HG03565 (cell line): ENCODE measurements around the gene SLAIN1.

Experiments used
- ATAC-seq: cut with Tn5 transposase; IDR thresholded peaks from one replicate; pipeline ENCODE4 v1.9.1; 2021; ENCODE audit warnings: mild to moderate bottlenecking, moderate library complexity; ENCODE audit not compliant: unreplicated experiment

The SLAIN1 gene

DNA sequence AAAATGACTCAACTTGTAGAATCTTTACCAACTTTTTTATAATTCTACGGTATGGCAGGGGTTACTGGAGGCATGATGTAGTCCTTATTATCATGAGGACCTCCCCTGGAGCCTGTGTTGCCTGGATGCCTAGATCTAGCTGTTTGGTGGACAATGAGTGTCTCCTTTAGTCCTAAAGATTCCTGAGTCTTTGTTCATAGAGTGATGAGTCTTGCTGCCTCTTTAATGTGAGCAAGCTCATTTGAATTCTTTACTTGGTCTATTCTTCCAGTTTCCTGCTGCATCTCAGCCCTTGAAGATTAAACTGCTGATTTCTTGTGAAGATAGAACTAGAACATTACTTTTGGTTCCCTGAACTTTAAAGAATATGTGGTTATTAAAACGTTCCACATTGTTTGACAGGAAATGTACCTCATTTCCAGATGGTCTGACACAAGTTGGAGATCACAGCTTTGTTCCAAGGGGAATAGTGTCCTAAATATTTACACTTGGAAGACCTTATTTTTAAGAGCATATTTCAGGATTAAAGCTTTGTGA, 51.9 kb downstream of the SLAIN1 start:
- ATAC-seq = no peak

DNA sequence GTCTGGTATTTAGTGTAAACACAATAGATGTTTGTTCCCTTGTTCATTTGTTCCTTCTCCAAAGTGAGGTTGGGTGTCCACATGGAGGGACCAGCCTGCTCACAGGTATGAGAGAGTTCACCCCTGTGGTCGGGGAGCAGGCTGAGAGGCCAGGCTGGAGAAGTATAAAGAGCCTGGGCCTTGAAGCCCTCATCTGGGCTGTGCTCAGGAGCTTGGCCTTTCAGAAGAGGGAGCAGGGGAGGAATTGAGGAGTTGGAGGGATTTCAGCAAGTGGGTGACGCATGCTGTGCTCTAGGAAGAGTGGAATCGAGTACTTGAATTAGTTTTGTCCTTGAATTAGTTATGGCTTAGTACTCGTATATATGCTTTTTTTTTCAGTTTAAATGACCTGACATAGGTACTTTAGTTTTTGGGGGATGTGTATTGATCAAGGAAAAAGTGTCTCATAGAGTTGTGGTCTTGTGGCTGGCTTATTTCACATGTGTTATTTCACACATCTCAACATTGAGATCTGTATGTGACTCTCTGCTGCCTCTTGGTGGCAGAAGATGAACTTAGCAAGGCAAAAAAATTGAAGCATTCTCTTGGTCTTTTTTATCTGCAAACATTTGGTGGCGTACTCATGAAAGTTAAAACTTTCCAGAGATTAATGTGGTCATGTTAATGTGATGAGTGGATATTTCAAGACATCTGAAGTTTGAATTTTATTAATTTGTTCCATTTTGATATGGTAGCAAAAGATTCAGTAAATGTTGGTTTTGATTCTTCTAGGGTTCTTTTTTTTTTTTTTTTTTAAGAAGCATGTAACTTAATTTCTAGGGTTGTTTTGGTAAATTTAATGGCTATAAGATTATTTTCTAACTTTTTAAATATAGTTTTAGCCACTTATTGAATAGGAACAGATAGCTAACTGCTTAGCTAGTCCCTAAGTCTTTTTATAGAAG, 54.3 kb downstream of the SLAIN1 start:
- ATAC-seq = peak; percentile 79

GRCh38 chr13:77752512-77753069, 55.1 kb downstream of the SLAIN1 start:
- ATAC-seq = no peak

DNA sequence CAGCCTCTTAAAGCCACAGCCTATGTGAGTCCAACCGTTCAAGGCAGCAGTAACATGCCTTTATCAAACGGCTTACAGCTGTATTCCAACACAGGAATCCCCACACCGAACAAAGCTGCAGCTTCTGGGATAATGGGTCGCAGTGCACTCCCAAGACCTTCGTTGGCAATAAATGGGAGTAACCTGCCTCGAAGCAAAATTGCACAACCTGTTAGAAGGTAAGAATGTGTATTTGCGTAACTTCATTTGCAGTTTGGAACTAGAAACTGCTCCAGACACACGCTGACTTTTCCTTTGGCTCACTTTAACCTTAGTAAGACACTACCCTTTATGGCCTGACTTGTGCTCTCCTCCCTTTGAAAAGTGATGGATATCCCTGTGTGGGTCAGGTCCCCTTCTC, 63.4 kb downstream of the SLAIN1 start:
- ATAC-seq = no peak

DNA sequence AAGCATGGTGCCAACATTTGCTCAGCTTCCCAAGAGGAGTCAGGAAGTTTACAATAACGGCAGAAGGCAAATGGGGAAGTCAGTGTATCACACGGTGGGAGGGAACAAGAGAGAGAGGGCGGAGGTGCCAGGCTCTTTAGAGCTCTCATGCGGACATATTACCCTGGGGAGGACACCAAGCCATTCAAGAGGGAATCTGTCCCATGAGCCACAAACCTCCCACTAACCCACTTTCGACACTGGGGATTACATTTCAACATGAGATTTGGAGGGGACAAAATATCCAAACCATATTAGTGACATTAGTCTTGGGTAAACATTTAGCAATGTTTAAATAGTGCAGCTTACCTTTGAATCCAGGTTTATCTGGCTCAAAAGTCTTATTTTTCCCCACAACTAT, 69.9 kb downstream of the SLAIN1 start:
- no peak for ATAC-seq

- no peak for ATAC-seq
Observed at GRCh38 chr13:77774181-77774580, 76.7 kb downstream of the SLAIN1 start.

- no peak for ATAC-seq
Observed at GRCh38 chr13:77776704-77777103, 79.2 kb downstream of the SLAIN1 start.

DNA sequence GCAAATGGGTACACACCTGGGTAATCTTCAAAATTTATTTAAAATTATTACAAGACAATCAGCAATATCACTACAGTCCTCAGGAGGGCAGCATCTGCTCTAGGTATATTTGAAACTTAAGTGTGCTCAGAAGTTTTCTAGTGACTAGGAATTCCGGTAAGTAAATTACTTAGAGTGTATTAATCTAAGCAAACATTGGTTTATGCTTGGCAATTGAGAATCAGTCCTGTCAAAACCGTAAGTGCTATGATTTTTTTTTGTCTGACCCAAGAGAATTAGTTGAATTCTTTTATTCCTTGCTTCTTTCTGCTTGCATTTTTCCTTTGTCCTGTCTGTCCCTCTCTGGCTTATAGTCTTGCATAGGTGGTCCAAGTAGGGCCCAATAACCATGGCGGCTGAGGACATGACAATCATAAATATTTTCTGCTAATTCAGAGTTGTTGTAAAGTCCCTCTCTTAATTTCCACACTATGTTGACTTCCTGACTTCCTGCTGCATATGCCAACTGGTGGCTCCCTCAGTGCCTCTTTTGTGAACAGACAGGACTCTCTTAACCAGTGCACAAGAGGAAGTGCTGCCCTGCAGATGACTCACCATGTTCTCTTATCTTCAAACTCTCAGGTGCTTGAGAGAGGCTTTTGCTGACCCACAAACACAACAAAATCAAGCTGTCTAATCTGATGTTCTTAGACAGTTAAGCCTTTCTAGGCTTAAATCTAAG, 82.2 kb downstream of the SLAIN1 start:
- ATAC-seq = peak; percentile 64

DNA sequence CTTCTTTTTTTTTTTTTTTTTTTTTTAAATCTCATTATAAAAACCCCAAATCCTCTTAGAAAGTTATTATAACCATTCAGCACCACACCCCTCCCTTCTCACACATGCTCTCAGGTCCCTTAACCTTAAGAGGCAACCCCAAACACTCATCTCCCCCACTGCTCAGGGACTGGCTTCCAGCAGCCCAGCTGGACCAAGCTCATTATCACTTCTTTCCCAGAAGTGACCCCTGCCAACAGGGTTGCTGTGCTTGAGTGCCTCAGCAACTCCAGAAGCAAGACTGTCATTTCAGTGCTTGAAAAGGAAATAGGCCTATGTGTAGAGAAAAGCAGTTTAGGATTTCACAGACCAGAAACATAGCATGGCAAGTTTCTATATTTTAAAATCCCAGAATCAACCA, 84.3 kb downstream of the SLAIN1 start:
- no peak for ATAC-seq

- ATAC-seq = no peak
Observed at GRCh38 chr13:77784515-77784914, 87.0 kb downstream of the SLAIN1 start.

DNA sequence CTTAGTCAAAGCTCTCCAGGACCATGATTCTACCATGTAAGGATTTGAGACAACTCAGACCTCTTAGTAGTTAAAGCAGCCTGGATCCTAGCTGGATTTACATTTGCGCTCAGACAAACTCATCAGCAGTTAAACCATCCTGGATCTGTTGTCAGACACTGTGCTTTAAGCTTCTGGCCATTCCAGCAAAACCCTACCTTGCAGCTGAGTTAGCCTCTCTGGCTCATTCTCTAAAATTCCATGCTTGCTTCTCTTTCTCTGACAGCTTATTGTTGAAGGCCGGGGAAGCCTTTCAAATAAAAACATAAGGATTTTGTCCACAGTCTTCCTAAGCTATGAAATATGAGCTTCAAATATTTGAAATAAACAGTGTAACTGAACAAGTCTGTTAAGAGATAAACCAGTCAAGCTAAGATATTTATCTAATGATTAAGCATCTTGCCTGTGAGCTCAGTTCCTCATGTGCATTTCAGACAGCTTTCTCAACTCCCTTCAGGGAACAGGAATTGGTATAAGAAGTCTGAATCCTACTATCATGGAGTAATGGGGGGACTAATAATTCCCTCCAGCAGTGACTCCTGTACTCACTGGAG, 89.3 kb downstream of the SLAIN1 start:
- no peak for ATAC-seq

DNA sequence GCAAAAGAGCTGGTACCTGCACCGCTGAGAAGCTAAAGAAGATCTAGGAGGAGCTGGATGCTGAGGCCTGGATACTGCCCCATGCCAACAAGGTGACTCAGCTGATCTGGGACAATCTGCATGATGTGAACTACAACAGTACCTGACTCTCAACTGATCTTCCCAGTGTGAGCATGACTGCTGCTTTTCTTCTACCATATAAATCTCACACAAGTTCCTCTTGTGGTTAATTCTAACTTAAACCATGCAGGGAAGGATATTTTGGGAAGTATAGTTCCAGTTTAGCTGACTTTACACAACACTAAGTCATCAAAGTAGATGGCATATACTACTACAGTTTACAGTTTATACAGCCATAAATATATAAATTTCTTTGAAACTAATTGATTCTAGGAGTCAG, 91.9 kb downstream of the SLAIN1 start:
- no peak for ATAC-seq

GRCh38 chr13:77800219-77800618, 102.7 kb downstream of the SLAIN1 start:
- no peak for ATAC-seq

DNA sequence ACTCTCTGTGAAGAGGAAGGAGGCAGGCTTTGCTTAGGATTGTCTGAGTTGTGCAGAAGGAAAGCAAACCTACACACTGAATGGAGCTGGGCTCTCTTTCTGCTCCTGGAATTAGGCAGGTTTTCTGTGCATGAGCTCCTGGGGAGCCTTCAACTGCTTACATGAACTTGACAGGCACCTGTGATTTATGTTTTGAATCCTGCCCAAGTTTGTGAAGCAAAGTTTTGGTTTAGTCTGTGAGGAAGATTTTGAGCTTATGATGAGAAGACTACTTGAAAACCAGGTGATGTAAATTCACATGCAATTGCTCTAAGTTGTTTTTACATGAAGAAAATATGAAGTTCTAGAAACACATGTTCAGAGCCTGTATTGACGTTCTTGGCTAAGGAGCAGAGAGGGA, 109.0 kb downstream of the SLAIN1 start:
- ATAC-seq = no peak

DNA sequence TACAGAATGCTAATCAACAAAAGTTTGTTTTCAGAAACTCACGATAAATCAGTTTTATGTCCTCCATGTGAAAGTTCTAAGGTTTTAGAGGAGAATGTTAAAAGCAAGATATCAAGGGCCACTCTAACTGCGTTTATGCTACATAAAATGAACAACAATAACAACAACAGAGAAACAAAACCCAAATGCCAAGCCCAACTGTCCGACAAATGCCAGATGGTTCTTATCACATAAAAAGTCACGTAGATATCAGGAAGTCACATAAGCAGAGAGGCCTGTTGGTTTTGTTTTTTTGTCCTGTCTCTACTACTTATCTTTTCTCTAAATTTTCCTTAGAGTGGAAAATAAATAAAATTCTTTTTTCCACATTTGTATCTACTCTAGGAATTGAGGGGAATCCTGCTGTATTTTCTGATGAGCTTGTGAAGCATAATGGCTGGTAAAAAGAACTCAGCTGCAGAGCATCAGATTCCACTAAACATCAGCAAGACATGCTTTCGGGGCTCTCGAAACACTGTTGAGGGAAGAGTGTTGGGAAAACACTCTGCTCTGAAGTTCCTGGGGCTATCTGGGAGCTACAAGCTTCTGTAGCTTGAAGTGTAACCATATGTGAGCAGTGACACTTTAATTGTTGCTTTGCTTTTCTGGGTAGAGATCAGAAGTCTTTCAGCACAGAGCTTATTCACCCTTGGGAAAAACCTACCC, 110.1 kb downstream of the SLAIN1 start:
- ATAC-seq = no peak

DNA sequence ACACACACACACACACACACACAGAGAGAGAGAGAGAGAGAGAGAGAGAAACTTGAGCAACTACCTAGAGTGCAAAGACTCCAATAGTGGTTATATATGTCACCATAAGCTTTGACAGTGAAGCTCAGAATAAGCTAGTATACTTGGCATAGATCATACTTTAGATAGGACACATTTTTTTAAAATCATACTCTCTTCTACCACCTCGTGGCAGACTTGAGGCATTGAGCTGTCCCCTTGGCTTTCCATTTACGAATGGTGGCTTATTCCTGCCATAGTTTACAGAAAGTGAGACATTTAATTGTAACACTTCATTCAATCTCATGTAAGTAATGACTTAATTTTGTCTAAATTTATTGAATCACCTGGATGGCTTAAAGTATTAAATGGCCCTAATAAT, 112.9 kb downstream of the SLAIN1 start:
- peak; percentile 81 for ATAC-seq

DNA sequence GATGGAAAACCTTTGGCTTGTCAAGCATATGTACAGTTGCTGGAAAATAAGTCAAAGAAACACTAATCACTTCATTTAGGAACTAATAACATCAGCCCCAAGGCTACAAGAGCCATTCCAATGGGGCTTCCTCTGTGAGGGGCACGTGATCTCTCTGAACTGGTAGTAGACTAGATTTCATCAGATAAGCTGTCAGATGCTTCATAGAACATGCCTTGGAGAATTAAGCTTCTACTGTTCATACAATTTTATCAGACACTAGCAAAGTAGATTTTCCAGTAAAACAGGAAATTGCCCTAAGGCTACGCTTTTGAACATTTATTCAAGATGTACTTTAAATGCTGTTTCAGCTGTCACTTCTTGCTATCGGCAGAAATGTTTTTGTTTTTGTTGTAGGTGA, 113.4 kb downstream of the SLAIN1 start:
- no peak for ATAC-seq

DNA sequence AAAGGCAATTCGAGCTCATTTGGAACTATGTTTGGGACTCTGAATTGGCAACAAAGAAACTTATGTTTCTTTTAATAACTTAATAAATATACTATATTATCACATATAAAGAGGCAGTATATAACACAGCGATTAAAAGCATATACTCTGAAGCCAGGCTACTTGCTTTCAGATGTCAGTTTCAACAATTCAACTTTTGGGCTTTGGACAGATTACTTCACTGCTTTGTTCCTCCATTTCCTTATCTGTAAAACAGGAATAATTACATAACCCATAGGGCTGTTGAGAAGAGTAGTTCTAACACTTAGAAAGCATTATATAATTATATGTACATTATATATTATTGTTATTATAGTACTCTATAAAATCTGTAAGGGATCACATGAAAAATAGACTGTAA, 113.9 kb downstream of the SLAIN1 start:
- no peak for ATAC-seq

DNA sequence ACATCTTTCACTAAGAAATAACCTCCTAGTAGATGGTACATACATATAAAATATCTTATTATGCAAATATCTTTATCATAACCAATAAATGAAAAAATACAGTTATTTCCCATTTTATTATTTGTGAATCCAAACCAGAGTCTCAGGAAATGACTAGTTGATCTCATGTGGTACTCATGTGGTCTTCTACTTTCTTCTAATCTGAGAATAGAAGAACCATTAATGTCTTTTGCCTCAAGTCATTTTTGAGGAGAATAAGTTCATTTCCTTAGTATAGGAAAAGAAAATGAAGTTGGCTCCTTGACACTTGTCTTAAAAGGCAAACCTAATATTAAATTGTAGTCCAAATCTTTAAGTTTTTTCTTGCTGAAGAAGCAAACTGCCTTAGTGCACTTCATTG, 114.5 kb downstream of the SLAIN1 start:
- no peak for ATAC-seq
